GM18505 (cell line): ENCODE measurements around the gene PUDP.

Experiments used
- ATAC-seq: cut with Tn5 transposase; IDR thresholded peaks from one replicate; pipeline ENCODE4 v1.9.1; 2021; ENCODE audit not compliant: unreplicated experiment
- POLR2A ChIP-seq: IDR thresholded peaks from 4 replicates; pipeline ENCODE4 v1.6.1; 2011; ENCODE audit warnings: borderline replicate concordance; ENCODE audit not compliant: insufficient read depth, insufficient read length; ENCODE audit errors: extremely low read depth

PUDP gene

GRCh38 chrX:7143076-7143475, 4.9 kb downstream of the PUDP start:
- no peak for TF ChIP-seq POLR2A
- ATAC-seq, result no peak

- TF ChIP-seq POLR2A, result no peak
- ATAC-seq, result no peak
Observed at GRCh38 chrX:7139202-7140081, 8.5 kb downstream of the PUDP start.

- ATAC-seq, result no peak
- no peak for TF ChIP-seq POLR2A
Observed at GRCh38 chrX:7134981-7135380, 13.0 kb downstream of the PUDP start.

GRCh38 chrX:7133050-7133440, 14.9 kb downstream of the PUDP start:
- no peak for TF ChIP-seq POLR2A
- ATAC-seq, result no peak

GRCh38 chrX:7132335-7133049, 15.5 kb downstream of the PUDP start:
- peak; percentile 59 for ATAC-seq
- TF ChIP-seq POLR2A, result no peak

GRCh38 chrX:7131621-7132020, 16.3 kb downstream of the PUDP start:
- no peak for TF ChIP-seq POLR2A
- no peak for ATAC-seq

- TF ChIP-seq POLR2A, result no peak
- no peak for ATAC-seq
Observed at GRCh38 chrX:7127056-7127455, 20.9 kb downstream of the PUDP start.

- no peak for TF ChIP-seq POLR2A
- ATAC-seq, result no peak
Observed at GRCh38 chrX:7120878-7121219, 27.1 kb downstream of the PUDP start.

- TF ChIP-seq POLR2A, result no peak
- no peak for ATAC-seq
Observed at GRCh38 chrX:7119950-7120877, 27.7 kb downstream of the PUDP start.

- peak; percentile 39 for ATAC-seq
- TF ChIP-seq POLR2A, result no peak
Observed at GRCh38 chrX:7117587-7117986, 30.4 kb downstream of the PUDP start.

- no peak for TF ChIP-seq POLR2A
- ATAC-seq, result no peak
Observed at GRCh38 chrX:7116081-7116480, 31.9 kb downstream of the PUDP start.

GRCh38 chrX:7115557-7115956, 32.4 kb downstream of the PUDP start:
- TF ChIP-seq POLR2A, result no peak
- peak; percentile 71 for ATAC-seq

- no peak for TF ChIP-seq POLR2A
- ATAC-seq, result no peak
Observed at GRCh38 chrX:7112071-7112470, 35.9 kb downstream of the PUDP start.
